Measurements from ENCODE around the gene SLC22A23. TPM values are rescaled to one million over a fixed set of nuclear protein-coding genes. Genes with fewer than 3 reads are reported as not detected.

The SLC22A23 gene
- total RNA-seq, 1 experiment from 2014 or later, result 6.8 TPM

- Histone ChIP-seq H2BK20ac (ENCODE audit: low read depth, low read length, poor library complexity, severe bottlenecking) (no peak overlapping the region), H3K23ac (ENCODE audit: insufficient read length, low read depth, low read length) (no peak overlapping the region), H3K18ac (ENCODE audit: insufficient read length, low read depth, low read length) (no peak overlapping the region), H4K91ac (ENCODE audit: insufficient read length, low read depth, low read length) (no peak overlapping the region), H2BK12ac (ENCODE audit: insufficient read length, low read depth, low read length) (no peak overlapping the region), H3K14ac (ENCODE audit: insufficient read depth, low read length) (no peak overlapping the region), H3K23me2 (ENCODE audit: insufficient read length, low read depth, low read length, poor library complexity, severe bottlenecking) (no peaks in the 10 kb centered on the region), H2BK5ac (ENCODE audit: insufficient read length, low read length) (no peak overlapping the region), H3K4me1 (ENCODE audit: insufficient read depth, low read length) (peaks cover 26% of the 10 kb centered on the region), H3K4ac (ENCODE audit: low read depth, low read length) (no peak overlapping the region), H3K79me1 (ENCODE audit: insufficient read depth, low read depth, low read length, poor library complexity, severe bottlenecking) (no peaks in the 10 kb centered on the region), H3K27me3 (ENCODE audit: insufficient read depth, low read length) (no peaks in the 10 kb centered on the region), H2BK120ac (ENCODE audit: low read depth, low read length, poor library complexity, severe bottlenecking) (no peak overlapping the region), H3K56ac (ENCODE audit: insufficient read length, low read depth, low read length) (no peak overlapping the region), H3K79me2 (ENCODE audit: insufficient read depth, low read length) (peaks cover 2% of the 10 kb centered on the region; the same call in 1 of the 2 replicates), H2AK5ac (ENCODE audit: insufficient read length, low read length) (no peak overlapping the region), H3K9ac (ENCODE audit: extremely low read depth, insufficient read length, low read length) (no peak overlapping the region), H3T11ph (ENCODE audit: low read length) (no peak overlapping the region), H2BK15ac (ENCODE audit: low read depth, low read length) (no peak overlapping the region), H4K8ac (replicated peaks; ENCODE audit: insufficient read length, low read depth, low read length) (no peak overlapping the region), H3K4me2 (ENCODE audit: insufficient read depth, insufficient read length, low read length) (no peak overlapping the region), H4K20me1 (ENCODE audit: control insufficient read depth, insufficient read depth, insufficient read length) (no peaks in the 10 kb centered on the region), H4K5ac (ENCODE audit: insufficient read length, low read depth, low read length) (no peak overlapping the region), H3K27ac (ENCODE audit: insufficient read length, low read depth, low read length) (no peak overlapping the region), H3K9me3 (ENCODE audit: control insufficient read depth, low read depth, low read length) (no peaks in the 10 kb centered on the region), H2AFZ (ENCODE audit: low read length) (no peak overlapping the region)
- Mint-ChIP-seq H3K9me3 (no peaks in the 10 kb centered on the region), H3K4me3 (no peak overlapping the region; a peak in 1 of 5 replicates), H3K27me3 (ENCODE audit: low read depth) (no peaks in the 10 kb centered on the region; the same call in 1 of the 2 replicates), H3K36me3 (ENCODE audit: insufficient read depth in 1 of 3, low read depth in 3 of 3) (peaks cover 0 to 2% (median 0%) of the 10 kb centered on the region in 3 experiments; a peak in 1 of 7 replicates), H3K27ac (no peak overlapping the region), H3K4me1 (peaks cover 72 to 78% of the 10 kb centered on the region in 2 experiments)
- no peak for DNase-seq
- no peak for TF ChIP-seq CTCF (conservative IDR thresholded peaks at IDR 0.05)
- WGBS (ENCODE audit: extremely low coverage, insufficient read length, low lambda C conversion rate), result no CpG with 5 or more reads among the region's 4 CpGs
Observed at GRCh38 chr6:3355011-3355357, 101.9 kb downstream of the SLC22A23 start.
